Bronchial epithelial cell (primary cell): ENCODE measurements around the gene SPRYD3. TPM values are rescaled to one million over a fixed set of nuclear protein-coding genes. Genes with fewer than 3 reads are reported as not detected.

Experiments
- DNase-seq: peaks from one replicate; pipeline ENCODE4 v3.0.0-alpha.2; 2010; ENCODE audit warnings: low read depth
- FAIRE-seq: peaks from 2 replicates; lab custom pipeline; 2011; peaks lifted over from hg19 to GRCh38; lab: Jason Lieb, UNC
- H3K27me3 ChIP-seq: 2 replicates; pipeline ENCODE4 v1.5.1; 2011; ENCODE audit warnings: low read length; ENCODE audit not compliant: control insufficient read depth, insufficient read depth
- H3K36me3 ChIP-seq: 2 replicates; pipeline ENCODE4 v1.5.1; 2011; ENCODE audit warnings: low read length; ENCODE audit not compliant: control insufficient read depth, insufficient read depth
- H3K4me3 ChIP-seq: 2 replicates; pipeline ENCODE4 v1.5.1; 2011; ENCODE audit warnings: mild to moderate bottlenecking, low read depth, low read length, control low read depth
- total RNA-seq: library from RNA; depleted of rRNA; stranded (reverse); fragments of >200 nt; gene quantifications from 2 replicates; pipeline ENCODE4 v1.2.1, GENCODE V29; 2014
- TF ChIP-seq, protein P1 (sequence below): IDR thresholded peaks from 2 replicates; pipeline ENCODE4 v1.5.1; 2011; ENCODE audit warnings: mild to moderate bottlenecking, moderate library complexity, low read length, control low read depth, inconsistent platforms; ENCODE audit not compliant: insufficient read depth, severe bottlenecking

Gene SPRYD3
- total RNA-seq, 1 donor from 2014 or later: 18.7 TPM

DNA sequence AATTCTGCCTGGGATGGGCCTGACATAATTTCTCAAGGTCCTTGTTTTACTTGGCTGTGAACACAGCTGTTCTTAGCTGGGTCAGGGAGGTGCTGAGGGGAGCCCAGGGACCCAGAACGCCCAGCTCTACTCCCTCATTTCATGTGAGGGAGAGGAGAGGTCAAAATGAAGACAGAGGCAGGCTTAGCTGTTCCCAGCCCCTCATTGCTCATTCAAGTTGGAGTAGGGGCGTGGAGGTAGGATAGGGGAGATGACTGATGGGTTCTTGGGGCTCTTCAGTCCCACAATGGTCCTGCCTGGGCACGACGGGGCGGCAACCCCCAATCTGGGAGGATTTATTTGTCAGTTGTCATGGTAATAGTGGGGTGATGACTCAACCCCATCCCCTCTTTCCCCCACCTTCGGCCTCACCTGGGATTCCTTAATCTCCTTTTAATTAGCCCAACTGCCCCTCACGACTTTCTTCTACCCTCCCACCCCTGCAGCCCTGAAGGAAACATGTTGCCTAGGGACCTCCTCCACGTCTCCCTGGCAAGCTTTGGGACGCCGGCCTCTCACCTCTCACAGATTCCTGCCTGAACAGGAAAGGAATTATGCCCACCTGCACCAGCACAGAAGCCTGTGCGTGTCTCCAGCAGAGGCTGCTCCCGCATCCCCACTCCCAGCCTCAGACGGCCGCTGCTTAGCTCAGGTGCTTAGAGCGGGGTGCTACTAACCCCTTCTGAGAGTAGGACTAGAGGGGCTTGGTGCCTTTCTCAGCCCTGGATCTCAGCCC, 10.2 kb downstream of the SPRYD3 start:
- FAIRE-seq (no peak), DNase-seq (no peak)
- Histone ChIP-seq H3K36me3 (peaks cover 21% of the 10 kb centered on the region), H3K4me3 (no peak overlapping the region), H3K27me3 (no peaks in the 10 kb centered on the region)
- TF ChIP-seq, protein P1, sequence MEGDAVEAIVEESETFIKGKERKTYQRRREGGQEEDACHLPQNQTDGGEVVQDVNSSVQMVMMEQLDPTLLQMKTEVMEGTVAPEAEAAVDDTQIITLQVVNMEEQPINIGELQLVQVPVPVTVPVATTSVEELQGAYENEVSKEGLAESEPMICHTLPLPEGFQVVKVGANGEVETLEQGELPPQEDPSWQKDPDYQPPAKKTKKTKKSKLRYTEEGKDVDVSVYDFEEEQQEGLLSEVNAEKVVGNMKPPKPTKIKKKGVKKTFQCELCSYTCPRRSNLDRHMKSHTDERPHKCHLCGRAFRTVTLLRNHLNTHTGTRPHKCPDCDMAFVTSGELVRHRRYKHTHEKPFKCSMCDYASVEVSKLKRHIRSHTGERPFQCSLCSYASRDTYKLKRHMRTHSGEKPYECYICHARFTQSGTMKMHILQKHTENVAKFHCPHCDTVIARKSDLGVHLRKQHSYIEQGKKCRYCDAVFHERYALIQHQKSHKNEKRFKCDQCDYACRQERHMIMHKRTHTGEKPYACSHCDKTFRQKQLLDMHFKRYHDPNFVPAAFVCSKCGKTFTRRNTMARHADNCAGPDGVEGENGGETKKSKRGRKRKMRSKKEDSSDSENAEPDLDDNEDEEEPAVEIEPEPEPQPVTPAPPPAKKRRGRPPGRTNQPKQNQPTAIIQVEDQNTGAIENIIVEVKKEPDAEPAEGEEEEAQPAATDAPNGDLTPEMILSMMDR: no peak

GRCh38 chr12:53067993-53068770, 11.0 kb downstream of the SPRYD3 start:
- Histone ChIP-seq H3K4me3 (no peak overlapping the region), H3K36me3 (peaks cover 22% of the 10 kb centered on the region), H3K27me3 (no peaks in the 10 kb centered on the region)
- TF ChIP-seq, protein P1: no peak
- no peak for DNase-seq
- no peak for FAIRE-seq

GRCh38 chr12:53067074-53067992, 11.9 kb downstream of the SPRYD3 start:
- Histone ChIP-seq H3K4me3 (no peak overlapping the region), H3K36me3 (peaks cover 23% of the 10 kb centered on the region), H3K27me3 (no peaks in the 10 kb centered on the region)
- TF ChIP-seq, protein P1: no peak
- FAIRE-seq: peak; percentile 84
- DNase-seq: no peak

DNA sequence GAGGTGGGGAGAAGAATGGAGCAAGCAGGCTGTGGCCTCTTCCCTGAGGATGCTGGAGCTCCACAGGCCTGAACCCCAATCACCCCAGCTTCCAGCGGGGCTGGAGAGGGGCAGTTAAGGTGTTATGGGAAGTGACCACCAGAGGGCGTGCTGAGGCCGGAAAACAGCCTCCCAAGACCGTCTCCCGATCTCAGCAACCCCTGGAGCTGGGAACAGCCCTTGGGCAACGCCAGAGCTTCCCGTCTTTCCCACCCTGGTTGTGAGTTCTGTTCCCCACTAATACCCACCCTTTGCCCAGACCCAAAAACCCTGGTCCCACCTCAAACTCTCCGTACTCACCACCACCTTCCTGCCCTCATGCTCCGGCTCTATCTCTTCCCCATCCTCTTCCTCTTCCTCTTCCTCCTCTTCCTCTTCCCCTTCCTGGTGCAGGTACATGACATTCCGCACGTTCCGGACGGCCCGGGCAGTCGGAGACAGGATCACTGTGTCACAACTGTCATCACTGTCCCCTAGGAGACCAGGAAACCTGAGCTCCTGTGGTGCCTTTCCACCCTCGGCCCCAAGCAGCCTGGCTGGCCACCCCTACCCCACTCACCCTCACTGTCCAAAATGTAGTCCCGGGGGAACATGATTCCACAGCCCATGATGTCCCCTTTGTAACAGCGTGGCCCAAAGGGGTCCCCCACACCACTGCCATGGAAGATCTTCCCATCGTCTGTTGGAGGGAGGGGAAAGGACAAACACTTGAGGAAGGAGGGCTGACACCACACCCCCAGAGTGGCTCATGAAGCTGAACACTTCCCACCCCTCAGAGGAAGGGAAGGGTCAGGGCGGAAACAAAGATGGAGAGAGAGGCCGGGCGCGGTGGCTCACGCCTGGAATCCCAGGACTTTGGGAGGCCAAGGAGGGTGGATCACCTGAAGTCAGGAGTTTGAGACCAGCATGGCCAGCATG, 12.9 kb downstream of the SPRYD3 start:
- TF ChIP-seq, protein P1: peak; percentile 94
- no peak overlapping the region for H3K4me3 ChIP-seq
- H3K27me3 ChIP-seq: no peaks in the 10 kb centered on the region
- no peak for FAIRE-seq
- DNase-seq: peak; percentile 50
- H3K36me3 ChIP-seq: peaks cover 22% of the 10 kb centered on the region

DNA sequence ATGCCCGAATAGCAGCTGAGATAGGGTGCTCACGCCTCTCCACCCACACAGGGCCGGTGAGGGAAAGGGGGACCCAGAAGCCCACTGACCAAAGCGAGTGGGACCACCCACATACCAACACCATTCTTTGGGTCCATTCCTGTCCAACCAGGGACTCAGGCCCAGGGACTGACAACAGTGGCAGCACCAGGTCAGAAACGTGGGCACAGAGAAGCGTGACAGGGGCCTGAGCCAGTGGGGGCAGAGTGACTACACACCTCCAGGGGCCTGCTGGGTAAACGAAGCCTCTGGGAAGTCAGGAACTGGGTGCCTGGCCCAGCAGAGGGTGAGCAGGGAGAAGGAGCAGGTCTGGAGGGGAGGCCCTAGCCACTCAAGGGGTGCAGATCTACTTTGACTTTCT, 13.7 kb downstream of the SPRYD3 start:
- TF ChIP-seq, protein P1: no peak
- Histone ChIP-seq H3K4me3 (no peak overlapping the region), H3K27me3 (no peaks in the 10 kb centered on the region), H3K36me3 (peaks cover 20% of the 10 kb centered on the region)
- DNase-seq (no peak), FAIRE-seq (peak; percentile 36)
